Neural cell (in vitro differentiated cells): Measurements from ENCODE around the gene IKZF2.

ENCODE experiments used
- POLR2AphosphoS5 ChIP-seq: IDR thresholded peaks from 2 replicates; pipeline ENCODE4 v1.6.1; 2012
- RAD21 ChIP-seq: fragments of 450-650 bp; conservative IDR thresholded peaks from 2 replicates; pipeline ENCODE4 v1.6.1; 2014; ENCODE audit warnings: antibody characterized with exemption, mild to moderate bottlenecking, moderate library complexity
- TF ChIP-seq, protein P1 (sequence below): fragments of 450-650 bp; IDR thresholded peaks from 2 replicates; pipeline ENCODE4 v1.5.1; 2014; ENCODE audit warnings: antibody characterized with exemption, mild to moderate bottlenecking, moderate library complexity; ENCODE audit not compliant: poor library complexity, severe bottlenecking

DNA sequence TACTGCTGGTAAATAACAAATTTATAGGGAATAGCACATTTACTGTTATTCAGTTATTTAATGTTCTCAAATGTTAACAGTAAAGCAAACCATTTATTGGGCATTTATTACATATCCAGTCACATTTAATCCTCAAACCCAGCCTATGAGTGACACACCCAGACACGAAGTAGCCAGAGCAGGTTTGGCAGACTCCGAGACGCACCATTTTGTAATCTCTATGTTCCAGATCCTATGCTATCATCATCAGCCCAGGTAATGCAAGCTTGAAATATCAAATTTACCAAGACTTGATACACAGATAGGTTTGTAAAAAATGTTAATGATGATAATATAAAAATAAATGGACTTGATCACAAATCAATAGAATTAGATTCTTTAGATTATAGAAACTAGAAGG is 131.1 kb downstream of the IKZF2 start:
- TF ChIP-seq, protein P1, sequence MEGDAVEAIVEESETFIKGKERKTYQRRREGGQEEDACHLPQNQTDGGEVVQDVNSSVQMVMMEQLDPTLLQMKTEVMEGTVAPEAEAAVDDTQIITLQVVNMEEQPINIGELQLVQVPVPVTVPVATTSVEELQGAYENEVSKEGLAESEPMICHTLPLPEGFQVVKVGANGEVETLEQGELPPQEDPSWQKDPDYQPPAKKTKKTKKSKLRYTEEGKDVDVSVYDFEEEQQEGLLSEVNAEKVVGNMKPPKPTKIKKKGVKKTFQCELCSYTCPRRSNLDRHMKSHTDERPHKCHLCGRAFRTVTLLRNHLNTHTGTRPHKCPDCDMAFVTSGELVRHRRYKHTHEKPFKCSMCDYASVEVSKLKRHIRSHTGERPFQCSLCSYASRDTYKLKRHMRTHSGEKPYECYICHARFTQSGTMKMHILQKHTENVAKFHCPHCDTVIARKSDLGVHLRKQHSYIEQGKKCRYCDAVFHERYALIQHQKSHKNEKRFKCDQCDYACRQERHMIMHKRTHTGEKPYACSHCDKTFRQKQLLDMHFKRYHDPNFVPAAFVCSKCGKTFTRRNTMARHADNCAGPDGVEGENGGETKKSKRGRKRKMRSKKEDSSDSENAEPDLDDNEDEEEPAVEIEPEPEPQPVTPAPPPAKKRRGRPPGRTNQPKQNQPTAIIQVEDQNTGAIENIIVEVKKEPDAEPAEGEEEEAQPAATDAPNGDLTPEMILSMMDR, result no peak
- TF ChIP-seq POLR2AphosphoS5 (no peak), RAD21 (no peak)
